Activated B cell treated with CpG ODN at 0.5 μM for 24 hours (primary cell): ENCODE results near the gene GAREM1. TPM values are rescaled to one million over a fixed set of nuclear protein-coding genes. Genes with fewer than 3 reads are reported as not detected.

Experiments used
- ATAC-seq: fragments of 200-7000 bp; cut with Tn5 transposase; one replicate; pipeline ENCODE4 v1.10.0; 2021; ENCODE audit warnings: low read depth, mild to moderate bottlenecking, moderate library complexity
- CTCF ChIA-PET: fragments of 350-600 bp; sonication (Branson Sonifier 250); formaldehyde crosslinking; loops from one replicate; lab custom pipeline; 2021; ENCODE audit warnings: antibody characterized with exemption; lab: Charles Lee
- POLR2A ChIA-PET: fragments of 350-600 bp; sonication (Branson Sonifier 250); formaldehyde crosslinking; loops from one replicate; lab custom pipeline; 2021; ENCODE audit warnings: antibody characterized with exemption; lab: Charles Lee
- DNase-seq: peaks from one replicate; pipeline ENCODE4 v3.0.0; 2022
- H3K27ac Mint-ChIP-seq: one replicate; pipeline ENCODE4 v1.8.0; 2020; ENCODE audit warnings: mixed read lengths
- H3K27me3 Mint-ChIP-seq: one replicate; pipeline ENCODE4 v1.8.0; 2021; ENCODE audit warnings: mixed read lengths
- H3K36me3 Mint-ChIP-seq: one replicate; pipeline ENCODE4 v1.8.0; 2021; ENCODE audit warnings: low read depth, mixed read lengths
- H3K4me1 Mint-ChIP-seq: one replicate; pipeline ENCODE4 v1.8.0; 2021; ENCODE audit warnings: mixed read lengths
- H3K4me3 Mint-ChIP-seq: one replicate; pipeline ENCODE4 v1.8.0; 2020; ENCODE audit warnings: mild to moderate bottlenecking, mixed read lengths
- H3K9me3 Mint-ChIP-seq: one replicate; pipeline ENCODE4 v1.8.0; 2020; ENCODE audit warnings: mixed read lengths
- intact Hi-C: fragments of 100-400 bp; cut with micrococcal nuclease; formaldehyde crosslinking; loops from one replicate; pipeline ENCODE4 v1.15.1; 2024
- total RNA-seq: library from RNA; stranded (reverse); gene quantifications from 2 replicates; pipeline ENCODE4 v1.2.3, GENCODE V29; 2022
- TF ChIP-seq, protein P1 (sequence below): fragments of 200-600 bp; IDR thresholded peaks from one replicate; pipeline ENCODE4 v1.8.0; 2022; ENCODE audit warnings: antibody characterized with exemption, mild to moderate bottlenecking

GAREM1 gene
- total RNA-seq, 1 donor from 2014 or later: not detected

DNA sequence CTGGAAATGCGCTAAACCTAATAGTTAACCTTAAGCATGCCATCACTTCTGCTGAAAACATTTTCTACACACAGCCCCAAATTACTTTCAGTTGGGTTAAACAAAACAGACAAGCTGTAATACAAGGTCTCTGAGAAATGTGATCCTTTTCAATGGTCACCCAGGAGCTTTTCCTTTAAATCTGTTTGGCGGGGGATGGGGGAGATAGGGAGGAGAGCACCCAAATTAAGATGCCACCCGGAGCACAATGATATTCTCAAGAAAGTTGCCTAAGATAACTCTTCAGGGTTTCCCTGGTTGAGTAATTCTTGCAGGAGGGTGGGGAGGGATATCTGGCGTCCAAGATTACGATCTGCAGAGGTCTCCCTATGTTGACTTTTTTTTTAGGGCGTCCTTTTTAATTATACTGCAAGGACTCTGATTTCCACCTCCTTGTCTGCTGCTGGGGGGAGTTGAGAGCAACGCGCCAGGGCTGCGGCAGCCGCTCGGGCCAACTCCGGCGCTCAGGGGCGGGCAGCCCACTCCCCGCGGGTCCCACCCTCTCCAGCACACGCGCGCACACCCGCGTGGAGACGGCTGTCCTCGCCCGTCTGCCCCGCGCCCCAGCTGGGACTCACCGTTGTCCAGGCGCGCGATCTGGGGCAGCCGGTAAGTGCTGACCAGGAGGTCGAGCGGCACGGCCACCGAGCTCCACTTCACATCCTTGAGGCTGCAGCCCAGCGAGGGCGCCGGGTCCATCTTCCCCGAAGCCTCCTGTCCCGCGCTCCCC lies 807 bp downstream of the GAREM1 start:
- ATAC-seq (no peak), DNase-seq (no peak)
- Mint-ChIP-seq H3K4me3 (peak overlapping the region; percentile 75), H3K27ac (no peak overlapping the region), H3K36me3 (no peaks in the 10 kb centered on the region), H3K9me3 (no peaks in the 10 kb centered on the region), H3K4me1 (peaks cover 27% of the 10 kb centered on the region), H3K27me3 (peaks cover 55% of the 10 kb centered on the region)
- ChIA-PET CTCF (no interaction called here), POLR2A (no interaction called here)
- intact Hi-C loops: loop anchor here (2.0 to 10.0 kb wide), 7 partner anchors 83 to 527 kb away; partner anchors contain the start of genes RNF125 and TRAPPC8
- TF ChIP-seq, protein P1, sequence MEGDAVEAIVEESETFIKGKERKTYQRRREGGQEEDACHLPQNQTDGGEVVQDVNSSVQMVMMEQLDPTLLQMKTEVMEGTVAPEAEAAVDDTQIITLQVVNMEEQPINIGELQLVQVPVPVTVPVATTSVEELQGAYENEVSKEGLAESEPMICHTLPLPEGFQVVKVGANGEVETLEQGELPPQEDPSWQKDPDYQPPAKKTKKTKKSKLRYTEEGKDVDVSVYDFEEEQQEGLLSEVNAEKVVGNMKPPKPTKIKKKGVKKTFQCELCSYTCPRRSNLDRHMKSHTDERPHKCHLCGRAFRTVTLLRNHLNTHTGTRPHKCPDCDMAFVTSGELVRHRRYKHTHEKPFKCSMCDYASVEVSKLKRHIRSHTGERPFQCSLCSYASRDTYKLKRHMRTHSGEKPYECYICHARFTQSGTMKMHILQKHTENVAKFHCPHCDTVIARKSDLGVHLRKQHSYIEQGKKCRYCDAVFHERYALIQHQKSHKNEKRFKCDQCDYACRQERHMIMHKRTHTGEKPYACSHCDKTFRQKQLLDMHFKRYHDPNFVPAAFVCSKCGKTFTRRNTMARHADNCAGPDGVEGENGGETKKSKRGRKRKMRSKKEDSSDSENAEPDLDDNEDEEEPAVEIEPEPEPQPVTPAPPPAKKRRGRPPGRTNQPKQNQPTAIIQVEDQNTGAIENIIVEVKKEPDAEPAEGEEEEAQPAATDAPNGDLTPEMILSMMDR: no peak

DNA sequence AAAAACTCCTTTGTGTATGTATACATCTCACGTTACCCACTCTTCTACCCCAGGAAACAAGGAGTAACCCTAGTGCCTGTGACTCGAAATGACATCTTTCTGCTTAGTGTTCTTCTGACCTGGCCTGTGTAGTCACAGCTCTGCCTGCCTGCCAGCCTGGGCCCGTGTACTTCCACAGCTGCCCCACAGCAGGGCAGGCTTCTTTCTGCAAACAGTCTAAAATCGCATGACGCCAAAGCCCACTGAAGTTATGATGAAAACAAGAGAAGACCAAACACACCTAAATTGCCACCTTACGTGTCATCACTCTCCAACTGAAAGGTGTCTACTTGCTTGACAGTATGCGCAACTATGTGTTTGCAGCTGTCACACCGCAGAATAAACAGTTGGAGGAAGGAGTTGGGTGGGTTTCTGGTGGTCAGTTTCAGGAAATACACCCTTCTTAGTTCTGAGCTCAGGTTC lies 1.5 kb downstream of the GAREM1 start:
- Mint-ChIP-seq H3K27me3 (peaks cover 57% of the 10 kb centered on the region), H3K4me3 (peak overlapping the region; percentile 75), H3K36me3 (no peaks in the 10 kb centered on the region), H3K27ac (no peak overlapping the region), H3K4me1 (peaks cover 27% of the 10 kb centered on the region), H3K9me3 (no peaks in the 10 kb centered on the region)
- DNase-seq (no peak), ATAC-seq (no peak)
- ChIA-PET CTCF (no interaction called here), POLR2A (interaction anchor here (0.7 kb wide), 1 partner anchor 10 kb away, joined by 4 read pairs; no protein-coding TSS in a partner anchor)
- intact Hi-C loops: loop anchor here (10.0 kb wide), 1 partner anchor 456 kb away; no protein-coding TSS in a partner anchor
- TF ChIP-seq, protein P1: no peak

DNA sequence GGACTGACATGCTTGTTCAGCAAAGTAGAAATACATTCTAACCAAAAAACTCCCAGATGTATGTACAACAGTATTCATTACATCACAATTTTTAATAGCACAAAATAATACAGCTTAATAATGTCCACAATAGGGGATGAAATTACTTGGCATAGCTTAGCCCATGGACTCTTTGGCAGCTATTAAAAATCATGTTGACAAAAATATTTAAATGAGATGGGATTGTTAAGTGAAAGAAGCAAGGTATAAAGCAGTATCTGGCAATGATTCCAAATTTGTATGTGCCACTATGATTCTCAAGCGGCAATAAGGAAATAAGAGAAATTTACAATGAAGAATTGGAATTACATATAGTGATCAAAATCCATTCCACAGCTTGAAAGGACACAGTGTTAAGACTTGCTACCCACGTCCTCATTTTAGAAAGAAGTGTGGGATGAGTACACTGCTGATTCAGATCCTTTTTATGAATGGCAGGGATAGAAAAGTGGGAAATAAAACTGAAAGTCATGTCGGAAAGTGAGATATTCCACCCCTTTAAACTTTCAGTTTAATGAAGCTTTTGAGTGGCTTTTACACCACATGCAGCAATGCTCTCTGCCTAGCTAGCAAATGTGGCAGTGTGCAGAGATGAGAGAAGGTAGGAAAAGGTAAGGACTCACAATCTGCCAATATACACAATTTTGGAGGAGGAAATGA lies 2.4 kb downstream of the GAREM1 start:
- Mint-ChIP-seq H3K27ac (no peak overlapping the region), H3K9me3 (no peaks in the 10 kb centered on the region), H3K36me3 (no peaks in the 10 kb centered on the region), H3K27me3 (peaks cover 59% of the 10 kb centered on the region), H3K4me1 (peaks cover 27% of the 10 kb centered on the region), H3K4me3 (no peak overlapping the region)
- intact Hi-C loops: loop anchor here (10.0 kb wide), 1 partner anchor 457 kb away; no protein-coding TSS in a partner anchor
- no peak for DNase-seq
- ATAC-seq: no peak
- TF ChIP-seq, protein P1: no peak
- CTCF ChIA-PET: no interaction called here
- POLR2A ChIA-PET: interaction anchor here (0.7 kb wide), 1 partner anchor 9 kb away, joined by 4 read pairs; no protein-coding TSS in a partner anchor

DNA sequence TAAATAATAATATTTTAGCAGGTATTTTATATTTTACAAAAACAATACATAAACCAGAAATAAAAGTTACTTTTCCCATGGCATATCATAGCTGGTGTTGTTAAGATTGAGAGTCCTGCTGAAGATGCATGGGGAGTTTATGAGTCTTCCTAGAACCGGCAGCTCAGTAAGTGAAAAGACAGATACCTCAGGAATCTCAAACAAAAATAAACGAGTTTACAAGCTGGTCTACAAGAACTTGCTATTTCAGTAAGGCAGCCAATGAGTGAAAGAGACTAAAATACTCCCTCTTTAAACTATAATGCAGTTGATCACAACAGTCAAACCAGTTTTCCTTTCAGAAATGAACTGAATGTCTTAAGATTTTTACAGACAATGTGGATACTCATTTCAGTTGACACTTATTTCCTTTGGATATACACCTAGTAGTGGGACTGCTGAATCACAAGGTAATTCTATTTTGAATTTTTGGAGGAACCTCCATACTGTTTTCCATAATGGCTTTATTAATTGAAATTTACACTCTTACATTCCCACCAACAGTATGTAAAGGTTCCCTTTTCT lies 8.9 kb downstream of the GAREM1 start:
- ChIA-PET POLR2A (no interaction called here), CTCF (no interaction called here)
- Mint-ChIP-seq H3K27ac (no peak overlapping the region), H3K27me3 (peaks cover 29% of the 10 kb centered on the region), H3K9me3 (no peaks in the 10 kb centered on the region), H3K4me3 (no peak overlapping the region), H3K36me3 (no peaks in the 10 kb centered on the region), H3K4me1 (no peaks in the 10 kb centered on the region)
- no peak for ATAC-seq
- intact Hi-C loops: loop anchor here (10.0 kb wide), 1 partner anchor 463 kb away; no protein-coding TSS in a partner anchor
- TF ChIP-seq, protein P1: no peak
- DNase-seq: no peak
